HG03521 (cell line): ENCODE results near the gene ARHGAP32.

Experiments
- ATAC-seq: cut with Tn5 transposase; IDR thresholded peaks from one replicate; pipeline ENCODE4 v1.9.1; 2021; ENCODE audit warnings: mild to moderate bottlenecking, moderate library complexity; ENCODE audit not compliant: unreplicated experiment

Gene ARHGAP32

DNA sequence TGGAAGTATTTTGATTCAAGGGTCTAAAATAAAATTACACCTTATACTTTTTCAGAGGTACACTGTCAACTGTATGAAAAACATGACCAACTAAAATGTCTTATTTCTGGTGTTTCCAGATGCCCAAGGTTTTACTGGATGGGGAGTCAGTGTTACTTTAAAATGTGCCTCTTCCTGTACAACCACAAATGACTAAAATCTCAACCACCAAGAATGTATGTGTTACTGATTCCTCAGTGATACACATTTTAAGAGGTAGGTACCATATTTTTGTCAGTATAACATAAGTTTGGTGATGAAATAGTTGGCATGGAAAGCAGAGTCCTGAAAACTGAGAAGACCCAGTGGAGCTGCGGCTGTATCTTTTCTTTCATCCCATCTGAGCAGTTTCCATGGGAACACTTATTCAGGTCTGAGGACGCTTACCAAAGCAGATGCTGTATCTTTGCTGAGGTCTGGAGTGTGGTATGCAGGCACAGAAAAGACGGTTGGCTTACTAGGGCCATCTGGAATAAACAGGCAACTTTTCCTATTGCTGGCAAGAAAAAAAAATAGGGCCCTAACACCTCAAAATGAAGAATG lies 228.3 kb downstream of the ARHGAP32 start:
- ATAC-seq = no peak

DNA sequence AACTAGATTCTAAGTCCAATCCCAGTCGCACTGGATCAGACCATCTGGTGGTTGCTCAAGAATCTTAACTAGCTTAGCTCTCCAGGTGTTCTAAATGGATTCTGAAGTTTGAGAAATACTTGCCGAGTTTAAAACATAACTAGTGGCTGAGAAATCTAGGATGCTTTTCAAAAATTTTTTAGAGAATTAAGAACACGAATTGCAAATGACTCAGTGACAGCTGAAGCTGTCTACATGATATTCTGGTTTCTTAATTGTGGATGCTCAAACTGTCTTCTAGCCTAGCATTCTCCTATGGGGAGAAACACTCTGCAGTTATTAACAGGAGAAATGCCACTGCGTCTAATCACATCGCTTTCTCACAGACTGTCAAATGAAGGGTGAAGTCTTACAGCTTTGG lies 229.2 kb downstream of the ARHGAP32 start:
- no peak for ATAC-seq

DNA sequence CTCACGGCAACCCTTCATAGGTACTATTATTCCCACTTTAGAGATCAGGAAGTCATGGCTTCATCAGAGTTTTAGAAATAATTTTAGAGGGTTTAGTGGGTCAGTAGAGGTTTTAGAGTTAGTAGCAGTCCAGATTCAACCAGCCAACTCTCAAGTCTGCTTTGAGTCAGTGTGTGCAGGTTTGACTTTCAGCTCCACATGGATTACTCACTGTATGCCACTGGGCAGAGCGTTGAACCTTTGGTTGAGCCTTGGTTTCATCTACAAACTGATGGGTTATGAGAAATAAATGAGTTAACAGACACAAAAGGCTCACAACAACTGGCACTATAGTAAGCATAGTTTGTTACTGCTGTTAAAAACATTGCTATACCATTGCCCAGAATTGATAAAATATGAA lies 230.5 kb downstream of the ARHGAP32 start:
- no peak for ATAC-seq

DNA sequence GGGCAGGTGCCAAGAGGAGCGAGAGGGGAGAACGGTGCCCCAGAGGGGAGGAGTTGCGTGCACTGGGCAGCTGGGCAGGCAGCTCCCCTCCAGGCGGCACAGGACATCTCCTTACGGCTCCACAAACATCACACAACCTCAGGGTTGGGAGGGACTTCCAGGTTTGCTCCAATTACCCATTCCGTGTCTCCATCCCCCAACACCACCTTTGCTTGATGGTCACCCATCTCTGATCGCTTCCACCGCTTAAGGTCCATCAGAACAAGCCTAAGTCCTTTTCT lies 235.0 kb downstream of the ARHGAP32 start:
- no peak for ATAC-seq

DNA sequence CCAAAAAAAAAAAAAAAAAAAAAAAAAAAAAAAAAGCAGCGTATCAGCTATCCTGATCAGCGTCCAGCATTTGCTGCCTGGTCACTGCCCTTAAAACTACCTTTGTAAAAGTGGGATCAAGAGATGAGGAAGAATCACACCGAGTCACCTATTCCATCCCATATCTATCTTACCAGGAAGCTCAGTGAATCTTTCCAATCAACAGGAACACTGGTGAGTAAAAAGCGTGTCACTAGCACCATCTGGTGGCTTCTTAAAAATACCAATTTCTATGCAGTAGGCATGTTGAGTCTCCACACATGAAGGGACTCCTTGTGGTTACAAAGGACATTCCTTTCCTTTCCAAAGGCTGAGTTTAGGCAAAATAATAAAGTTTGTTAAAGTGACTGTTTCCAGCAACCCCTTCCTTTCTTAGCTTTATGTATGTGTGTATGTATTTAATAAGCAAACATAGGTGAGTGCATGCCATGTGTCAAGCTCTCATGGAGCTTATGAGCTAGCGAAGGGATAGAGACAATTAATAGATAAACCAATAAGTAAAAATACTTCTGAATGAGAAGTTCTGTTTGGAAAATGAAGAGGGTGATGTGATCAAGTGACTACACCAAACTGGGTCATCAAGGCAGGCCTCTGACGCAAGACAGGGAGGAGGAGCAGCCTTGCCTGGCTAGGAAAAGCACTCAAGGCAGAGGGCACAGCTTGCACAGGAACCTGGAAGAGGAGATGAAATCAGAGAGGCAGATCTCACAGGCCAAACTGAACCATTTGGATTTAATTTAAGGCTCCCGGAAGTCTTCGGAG lies 235.5 kb downstream of the ARHGAP32 start:
- peak; percentile 53 for ATAC-seq

DNA sequence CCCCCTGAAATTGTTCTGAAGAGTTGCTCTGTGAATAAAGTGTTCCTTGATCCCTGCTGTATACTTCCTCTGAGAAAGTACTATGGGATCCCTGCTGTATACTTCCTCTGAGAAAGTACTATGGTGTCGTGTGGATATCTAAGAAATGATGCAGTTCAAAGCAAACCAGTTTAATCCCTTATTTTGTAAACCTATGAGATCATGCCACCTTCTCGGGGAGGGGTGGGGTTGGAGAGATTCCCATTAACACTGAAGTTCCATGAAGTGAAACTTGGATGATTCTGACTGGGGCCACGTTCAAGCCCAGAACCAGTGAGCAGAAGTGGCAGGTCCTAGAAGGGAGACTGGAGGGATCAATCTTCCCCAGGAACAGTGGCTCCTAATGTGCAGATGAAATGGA lies 236.5 kb downstream of the ARHGAP32 start:
- ATAC-seq = no peak

DNA sequence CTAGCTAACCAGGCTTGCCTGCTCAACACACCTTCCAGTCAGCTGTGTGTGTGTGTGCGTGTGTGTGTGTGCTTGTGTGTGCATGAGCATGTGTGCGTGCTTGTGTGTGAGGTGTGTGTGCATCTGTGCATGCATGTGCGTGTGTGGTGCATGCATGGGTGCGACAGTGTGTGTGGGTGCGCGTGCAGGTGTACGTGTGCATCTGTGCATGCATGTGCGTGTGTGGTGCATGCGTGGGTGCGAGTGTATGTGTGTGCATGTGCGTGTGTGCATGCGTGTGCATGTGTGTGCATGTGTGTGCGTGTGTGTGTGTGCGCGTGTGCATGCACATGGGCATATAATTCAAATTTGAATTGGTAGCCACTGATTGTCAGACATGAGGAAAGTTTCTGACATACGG lies 239.0 kb downstream of the ARHGAP32 start:
- ATAC-seq = no peak

DNA sequence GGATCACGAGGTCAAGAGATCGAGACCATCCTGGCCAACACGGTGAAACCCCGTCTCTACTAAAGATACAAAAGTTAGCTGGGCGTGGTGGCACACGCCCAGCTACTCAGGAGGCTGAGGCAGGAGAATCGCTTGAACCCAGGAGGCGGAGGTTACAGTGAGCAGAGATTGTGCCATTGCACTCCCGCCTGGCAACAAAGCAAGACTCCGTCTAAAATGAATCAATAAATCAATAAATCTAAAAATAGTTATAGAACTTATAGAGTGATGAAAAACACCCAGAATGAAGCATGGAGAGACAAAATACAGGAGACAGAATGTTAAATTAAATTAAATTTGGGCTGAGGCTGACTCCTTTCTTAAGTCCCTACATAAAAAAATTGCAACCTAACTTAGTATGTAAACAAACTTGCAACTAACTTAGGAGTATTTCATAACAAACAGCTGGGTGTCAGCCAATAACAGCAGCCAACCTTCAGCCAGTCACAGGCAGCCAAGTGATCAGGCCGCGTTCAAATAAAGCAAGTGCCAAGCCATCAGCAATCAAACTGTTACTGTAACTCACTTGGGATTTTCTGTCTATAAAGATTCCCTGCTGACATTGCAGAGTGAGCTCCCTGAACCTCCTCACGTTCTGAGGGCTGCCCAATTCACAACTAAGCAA lies 242.2 kb downstream of the ARHGAP32 start:
- no peak for ATAC-seq

DNA sequence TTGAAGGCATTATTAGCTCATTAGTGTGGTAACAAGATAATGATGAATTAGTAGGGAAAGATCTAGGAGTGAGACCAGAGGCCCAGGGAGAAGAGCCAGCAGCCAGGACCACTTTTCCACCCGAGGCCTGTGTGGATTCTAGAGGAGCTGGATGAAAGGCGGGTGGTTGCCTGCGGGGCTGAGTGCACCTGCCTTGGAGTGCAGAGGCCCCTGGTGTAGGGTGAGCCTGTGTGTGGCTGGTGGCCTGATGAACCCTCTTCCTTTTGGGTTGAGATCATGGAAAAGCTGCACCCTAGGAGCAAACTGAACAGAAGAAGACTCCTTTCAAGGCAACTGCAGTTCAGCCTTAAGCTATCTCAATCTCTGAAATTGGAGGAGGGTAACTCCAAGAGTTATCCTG lies 243.5 kb downstream of the ARHGAP32 start:
- no peak for ATAC-seq

- ATAC-seq = no peak
These were observed 244.4 kb downstream of the ARHGAP32 start for GRCh38 chr11:128947773-128948172.

- no peak for ATAC-seq
These were observed 245.5 kb downstream of the ARHGAP32 start for GRCh38 chr11:128946648-128947047.

DNA sequence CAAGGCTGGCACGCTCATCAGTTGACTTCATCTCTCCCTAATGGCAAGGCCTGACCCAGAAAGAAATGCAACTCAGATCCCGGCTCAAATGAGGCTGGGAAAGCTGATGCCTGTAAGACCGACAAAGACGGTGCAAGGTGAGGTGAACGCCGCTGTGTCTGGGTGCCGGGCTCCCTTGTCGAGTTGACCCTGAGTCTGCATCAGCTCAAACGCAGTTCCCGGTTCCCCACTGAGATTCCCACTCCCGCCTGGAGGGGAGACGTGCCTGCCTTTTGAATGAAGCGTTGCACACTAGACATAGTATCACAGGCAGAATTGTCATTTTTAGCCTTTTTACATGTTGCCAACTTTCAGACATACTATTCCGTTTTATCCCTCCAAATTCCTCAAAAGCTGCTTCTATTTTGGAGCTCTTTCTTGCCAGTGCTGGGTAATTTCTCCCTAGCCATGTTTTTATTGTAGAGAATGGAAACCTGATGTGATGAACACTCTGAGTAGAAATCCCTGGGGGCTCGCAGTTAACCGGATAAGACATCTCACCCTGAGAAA lies 248.6 kb downstream of the ARHGAP32 start:
- ATAC-seq = no peak

DNA sequence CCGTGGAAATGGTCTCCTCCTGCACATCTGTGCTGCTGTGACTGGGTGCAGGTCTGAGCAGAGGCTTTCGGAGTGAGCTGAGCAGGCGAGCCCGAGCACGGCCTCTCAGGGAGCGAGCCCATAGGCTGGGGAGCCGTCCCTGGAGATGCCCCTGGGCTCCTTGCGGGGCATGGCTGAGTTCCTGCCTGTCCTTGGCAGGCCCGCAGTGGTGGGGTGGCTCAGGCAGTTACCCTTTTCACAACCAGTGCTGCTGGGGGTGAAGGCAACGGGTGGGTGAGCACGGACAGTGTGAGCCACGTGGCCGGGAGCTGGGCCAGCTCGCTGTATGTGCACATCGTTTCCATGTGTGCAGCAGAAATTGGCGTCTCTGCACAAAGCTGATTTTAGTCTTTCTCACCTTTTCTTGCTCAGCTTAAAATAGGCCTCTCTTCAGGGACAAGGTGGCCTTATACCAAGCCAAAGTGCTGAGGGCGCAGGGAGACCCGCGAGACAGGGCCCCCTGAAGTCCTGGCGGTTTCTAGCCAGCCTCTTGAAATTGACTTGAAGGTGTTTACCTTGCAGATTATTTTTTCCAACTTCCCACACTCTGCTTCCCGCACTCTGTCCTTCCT lies 249.2 kb downstream of the ARHGAP32 start, which contains the start of gene TP53AIP1:
Gene TP53AIP1 (minus strand): TSS at position 55 of the 611 bp plus-strand sequence. CDS start 5,053 bp downstream, outside the sequence.
- ATAC-seq = no peak

- no peak for ATAC-seq
These were observed 249.9 kb downstream of the ARHGAP32 start for GRCh38 chr11:128942272-128942612.

DNA sequence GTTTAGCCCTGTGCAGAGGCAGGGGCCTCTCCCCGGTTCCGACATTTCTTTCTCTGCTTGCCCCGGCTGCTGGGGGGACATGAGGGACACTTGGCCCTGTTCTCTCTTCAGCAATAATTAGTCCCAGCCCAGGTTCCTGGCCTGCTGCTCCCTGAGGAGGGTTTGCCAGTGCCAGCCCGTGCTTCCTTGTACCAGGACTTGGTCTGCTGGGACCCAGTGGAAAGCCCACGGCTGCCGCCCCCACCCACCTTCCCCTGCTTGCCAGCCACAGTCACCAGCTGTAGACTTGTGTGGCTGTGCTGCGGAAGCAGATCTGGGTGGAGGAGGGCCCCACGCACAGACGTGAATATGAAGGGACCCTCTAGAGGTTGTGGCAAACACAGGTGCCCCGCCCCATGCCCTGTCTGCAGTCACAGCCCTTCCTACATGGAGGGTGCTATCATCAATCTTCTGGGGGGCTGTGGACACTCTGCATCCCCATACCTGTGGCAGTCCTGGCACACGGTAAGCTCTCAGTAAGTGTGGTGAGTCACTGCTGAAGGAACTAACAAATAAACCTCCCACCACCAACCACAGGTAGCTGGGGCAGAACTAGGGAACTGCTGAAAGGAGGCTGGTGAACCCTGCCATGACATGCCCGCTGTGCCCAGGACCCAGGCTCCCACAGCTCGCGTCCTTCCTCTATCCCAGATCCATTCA lies 250.4 kb downstream of the ARHGAP32 start:
- no peak for ATAC-seq

GRCh38 chr11:128941110-128941509 lies 251.0 kb downstream of the ARHGAP32 start:
- no peak for ATAC-seq

GRCh38 chr11:128940603-128941002 lies 251.5 kb downstream of the ARHGAP32 start:
- no peak for ATAC-seq

DNA sequence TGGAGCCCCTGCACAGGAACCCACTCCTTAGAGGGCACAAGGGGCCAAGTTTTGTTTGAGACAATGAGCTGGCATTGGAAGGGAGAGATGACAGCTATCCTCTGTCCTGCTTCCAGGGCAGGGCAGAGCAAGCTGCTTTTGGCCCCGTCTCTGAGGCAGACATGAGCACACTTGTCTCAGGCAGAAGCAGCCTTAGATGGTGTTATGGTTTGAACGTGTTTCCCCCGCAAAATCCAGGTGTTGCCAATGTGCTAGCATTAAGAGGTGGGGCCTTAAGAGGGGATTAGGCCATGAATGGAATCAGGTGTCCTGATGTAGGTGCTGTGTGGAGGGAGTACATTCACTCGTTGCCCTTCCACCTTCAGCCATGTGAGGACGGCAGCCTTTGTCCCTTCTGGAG lies 252.0 kb downstream of the ARHGAP32 start:
- ATAC-seq = no peak

GRCh38 chr11:128939591-128939990 lies 252.5 kb downstream of the ARHGAP32 start:
- ATAC-seq = no peak

DNA sequence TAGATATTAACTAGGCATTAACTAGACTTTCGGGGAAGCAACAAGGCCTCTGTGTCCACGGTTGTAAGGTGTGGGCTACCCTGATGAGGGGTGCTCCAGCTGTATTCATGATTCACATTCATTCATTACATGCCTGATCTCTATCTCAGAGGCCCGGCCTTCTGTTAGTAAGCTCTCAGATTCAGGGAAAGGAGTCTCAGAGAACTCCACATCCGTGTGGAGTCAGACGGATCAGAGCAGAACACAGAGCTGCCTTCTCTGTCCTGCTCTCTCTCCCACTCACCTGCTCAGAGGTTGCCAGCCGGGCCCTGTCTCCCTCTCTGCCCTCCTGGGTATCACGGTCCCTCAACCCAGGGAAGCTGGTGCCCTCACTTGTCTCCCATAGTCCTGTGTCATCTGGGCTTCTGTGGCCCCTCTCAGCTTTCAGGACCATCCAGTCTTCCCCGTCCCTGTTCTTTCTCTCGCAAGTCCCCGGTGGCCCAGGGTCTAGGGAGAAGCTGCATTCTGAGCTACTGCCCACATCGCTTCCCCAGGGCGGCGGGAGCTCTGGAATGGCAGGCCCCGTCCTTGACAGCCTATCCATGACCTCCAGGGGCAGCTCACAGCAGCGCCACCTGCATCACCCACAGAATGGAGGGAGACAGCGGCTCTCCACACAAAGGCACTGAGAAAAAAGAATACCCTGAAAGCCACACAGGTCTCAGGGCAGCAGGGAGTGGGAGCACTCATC lies 253.8 kb downstream of the ARHGAP32 start:
- no peak for ATAC-seq
